NT2/D1 (cell line): Measurements from ENCODE around the gene SEMA6C.

ENCODE experiments used
- DNase-seq: peaks from one replicate; pipeline ENCODE4 v3.0.0-alpha.2; 2011; ENCODE audit warnings: low read depth, low spot score
- H3K27me3 ChIP-seq: 2 replicates; pipeline ENCODE4 v1.6.0; 2011; ENCODE audit warnings: mild to moderate bottlenecking; ENCODE audit not compliant: insufficient read length, insufficient read depth
- H3K36me3 ChIP-seq: 2 replicates; pipeline ENCODE4 v1.6.1; 2011; ENCODE audit warnings: mild to moderate bottlenecking, low read length, mixed read lengths; ENCODE audit not compliant: insufficient read depth, insufficient read length
- H3K4me1 ChIP-seq: 2 replicates; pipeline ENCODE4 v1.5.1; 2011; ENCODE audit not compliant: insufficient read depth, insufficient read length
- H3K4me3 ChIP-seq: 2 replicates; pipeline ENCODE4 v1.5.1; 2011; ENCODE audit warnings: low read depth; ENCODE audit not compliant: insufficient read length
- H3K9ac ChIP-seq: 2 replicates; pipeline ENCODE4 v1.6.0; 2011; ENCODE audit warnings: low read depth; ENCODE audit not compliant: insufficient read length
- H3K9me3 ChIP-seq: 2 replicates; pipeline ENCODE4 v1.5.1; 2011; ENCODE audit warnings: mild to moderate bottlenecking, low read length; ENCODE audit not compliant: insufficient read depth
- SUZ12 ChIP-seq: IDR thresholded peaks from 2 replicates; pipeline ENCODE4 v1.6.1; 2011; ENCODE audit not compliant: insufficient read length, insufficient read depth; ENCODE audit errors: extremely low read depth
- YY1 ChIP-seq: IDR thresholded peaks from 2 replicates; pipeline ENCODE4 v1.6.1; 2011; ENCODE audit not compliant: insufficient read length, insufficient read depth
- ZNF274 ChIP-seq: IDR thresholded peaks from 2 replicates; pipeline ENCODE4 v1.6.1; 2011; ENCODE audit warnings: mild to moderate bottlenecking, low read depth, low read length

Gene SEMA6C

GRCh38 chr1:151187205-151187604 is 40.8 kb upstream of the SEMA6C start:
- Histone ChIP-seq H3K4me1 (no peaks in the 10 kb centered on the region), H3K36me3 (peaks cover 54% of the 10 kb centered on the region), H3K4me3 (no peak overlapping the region), H3K9me3 (no peaks in the 10 kb centered on the region), H3K9ac (no peak overlapping the region), H3K27me3 (no peaks in the 10 kb centered on the region)
- TF ChIP-seq YY1 = no peak
- TF ChIP-seq SUZ12 = no peak
- no peak for TF ChIP-seq ZNF274
- DNase-seq = no peak

- no peak for TF ChIP-seq YY1
- no peak for TF ChIP-seq ZNF274
- no peak for TF ChIP-seq SUZ12
- Histone ChIP-seq H3K4me3 (no peak overlapping the region), H3K9me3 (no peaks in the 10 kb centered on the region), H3K36me3 (peaks cover 81% of the 10 kb centered on the region), H3K4me1 (no peaks in the 10 kb centered on the region), H3K9ac (no peak overlapping the region), H3K27me3 (no peaks in the 10 kb centered on the region)
- DNase-seq = no peak
Observed at GRCh38 chr1:151184211-151184610, 37.8 kb upstream of the SEMA6C start.

DNA sequence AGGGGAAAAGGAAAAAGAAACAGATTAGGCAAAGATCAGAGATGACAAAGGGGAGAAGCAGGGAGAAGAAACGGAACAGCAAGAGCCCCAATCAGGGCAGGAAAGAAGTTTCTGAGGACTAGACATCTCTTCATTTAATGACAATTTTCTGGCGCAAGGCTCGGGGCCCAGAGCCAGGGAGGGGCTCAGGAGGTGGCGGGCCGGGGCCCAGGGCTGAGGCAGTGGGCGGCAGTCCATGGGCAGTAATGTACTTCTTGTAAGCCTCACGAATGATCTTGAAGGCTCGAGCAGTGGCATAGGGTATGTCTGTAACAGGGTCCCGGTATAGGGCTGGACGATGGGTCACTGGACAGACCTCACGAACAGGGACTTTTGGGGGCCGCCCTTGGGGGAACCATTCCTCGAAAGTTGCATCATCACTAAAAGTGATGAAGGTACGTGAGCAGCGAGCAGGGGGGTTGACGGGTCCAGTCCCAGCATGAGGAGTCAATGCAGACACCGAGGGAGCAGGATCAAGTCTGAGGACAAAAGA is 30.1 kb upstream of the SEMA6C start:
- no peak overlapping the region for H3K9ac ChIP-seq
- no peaks in the 10 kb centered on the region for H3K9me3 ChIP-seq
- H3K4me1 ChIP-seq = no peaks in the 10 kb centered on the region
- DNase-seq = no peak
- TF ChIP-seq ZNF274 (no peak), SUZ12 (no peak)
- peaks cover 80% of the 10 kb centered on the region for H3K36me3 ChIP-seq
- no peak overlapping the region for H3K4me3 ChIP-seq
- no peaks in the 10 kb centered on the region for H3K27me3 ChIP-seq

DNA sequence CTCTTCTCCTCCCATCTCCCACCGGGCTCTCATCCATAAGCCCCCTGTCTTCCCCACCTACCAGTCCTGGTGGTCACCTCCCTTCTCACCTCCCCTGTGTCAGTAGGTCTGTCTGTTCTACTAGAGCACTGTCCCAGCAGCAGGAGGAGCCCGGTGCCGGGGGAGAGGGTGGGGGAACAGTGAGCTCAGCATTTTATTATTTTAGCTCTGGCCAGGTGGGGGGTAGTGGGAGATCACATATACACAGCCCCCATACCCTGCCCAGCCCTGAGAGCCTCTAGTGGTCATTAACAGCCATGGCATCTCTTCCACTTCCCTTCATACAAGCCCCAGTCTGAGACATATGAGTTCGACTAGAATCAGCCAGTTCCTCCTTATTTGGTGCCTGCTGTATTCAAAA is 29.4 kb upstream of the SEMA6C start, which contains the start of gene TMOD4:
TMOD4 (minus strand) TSS at position 119 of the 400 bp plus-strand sequence. CDS start 1,106 bp downstream, outside the sequence.
- H3K4me1 ChIP-seq = no peaks in the 10 kb centered on the region
- no peak within 1 kb of the TSS for H3K9ac ChIP-seq
- peaks cover 80% of the 10 kb centered on the region for H3K36me3 ChIP-seq
- no peak within 1 kb of the TSS for H3K4me3 ChIP-seq
- no peak for TF ChIP-seq ZNF274
- no peak for TF ChIP-seq SUZ12
- no peak for TF ChIP-seq YY1
- no peak for DNase-seq
- H3K9me3 ChIP-seq = no peaks in the 10 kb centered on the region
- H3K27me3 ChIP-seq = no peaks in the 10 kb centered on the region

DNA sequence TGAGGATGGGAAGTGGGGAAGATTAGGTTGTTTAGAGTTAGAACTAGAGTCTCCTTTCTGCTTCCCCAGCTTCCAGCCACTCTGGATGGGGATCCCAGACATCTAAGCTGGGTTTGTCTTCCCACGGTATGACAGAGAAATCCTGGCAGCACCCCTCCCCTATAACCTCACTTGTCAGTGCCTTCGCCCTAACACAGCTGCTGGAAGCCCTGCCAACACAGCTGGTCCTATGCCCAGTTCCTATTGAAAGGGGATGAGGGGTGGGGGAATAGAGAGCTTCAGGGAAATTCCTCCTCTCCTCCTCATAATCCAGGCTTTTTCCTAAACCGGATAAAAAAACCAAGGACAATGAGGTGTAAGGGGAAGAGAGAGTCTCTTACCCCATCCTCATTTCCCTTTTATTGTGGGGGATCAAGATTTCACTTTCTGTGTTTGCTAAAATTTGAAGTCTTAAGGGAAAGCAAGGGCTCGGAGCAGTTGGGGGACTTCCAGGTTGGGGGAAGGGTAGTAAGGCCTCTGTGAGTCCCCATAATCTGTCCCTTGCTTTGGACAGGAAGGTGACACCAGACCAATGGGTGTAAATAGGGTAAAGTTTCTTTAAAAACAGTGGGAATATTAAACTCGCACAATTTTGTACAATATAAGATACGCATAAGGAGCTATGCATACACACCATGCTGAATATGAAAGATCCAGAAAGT is 28.8 kb upstream of the SEMA6C start:
- DNase-seq = no peak
- H3K4me3 ChIP-seq = no peak overlapping the region
- H3K27me3 ChIP-seq = no peaks in the 10 kb centered on the region
- no peak overlapping the region for H3K9ac ChIP-seq
- peaks cover 80% of the 10 kb centered on the region for H3K36me3 ChIP-seq
- TF ChIP-seq SUZ12 (no peak), ZNF274 (no peak), YY1 (no peak)
- peaks cover 4% of the 10 kb centered on the region for H3K4me1 ChIP-seq
- no peaks in the 10 kb centered on the region for H3K9me3 ChIP-seq

DNA sequence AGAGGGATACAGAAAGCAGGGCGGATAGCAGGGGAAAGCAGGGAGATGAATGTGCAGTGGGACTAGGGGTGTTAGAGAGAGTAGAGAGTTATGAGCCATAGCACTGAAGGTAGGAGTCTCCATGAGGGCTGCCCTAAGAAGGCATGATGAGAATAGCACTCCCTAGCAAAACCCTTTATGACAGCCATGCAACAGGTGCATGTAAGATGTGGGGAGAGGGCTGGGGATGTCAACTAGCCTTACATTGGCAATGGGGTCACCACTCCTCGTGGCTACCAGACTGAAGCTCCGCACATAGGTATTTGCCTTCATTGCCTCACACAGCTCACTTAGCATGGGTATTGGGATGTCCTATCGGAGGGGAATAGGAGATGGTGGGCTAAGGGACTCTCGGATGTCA is 24.8 kb upstream of the SEMA6C start:
- H3K4me1 ChIP-seq = peaks cover 10% of the 10 kb centered on the region
- no peaks in the 10 kb centered on the region for H3K27me3 ChIP-seq
- DNase-seq = no peak
- H3K36me3 ChIP-seq = peaks cover 78% of the 10 kb centered on the region
- H3K9me3 ChIP-seq = no peaks in the 10 kb centered on the region
- no peak overlapping the region for H3K9ac ChIP-seq
- no peak for TF ChIP-seq YY1
- TF ChIP-seq ZNF274 = no peak
- TF ChIP-seq SUZ12 = no peak
- no peak overlapping the region for H3K4me3 ChIP-seq

- no peak for TF ChIP-seq SUZ12
- no peak for TF ChIP-seq YY1
- no peak for TF ChIP-seq ZNF274
- Histone ChIP-seq H3K4me3 (peak overlapping the region; percentile 96), H3K27me3 (no peaks in the 10 kb centered on the region), H3K9me3 (no peaks in the 10 kb centered on the region), H3K4me1 (peaks cover 10% of the 10 kb centered on the region), H3K9ac (peak overlapping the region; percentile 97), H3K36me3 (peaks cover 58% of the 10 kb centered on the region)
- DNase-seq = no peak
Observed at GRCh38 chr1:151167116-151167515, 20.7 kb upstream of the SEMA6C start.
